HepG2 (cell line): Measurements from ENCODE around the gene POU2AF3. TPM values are rescaled to one million over a fixed set of nuclear protein-coding genes. Genes with fewer than 3 reads are reported as not detected.

Source experiments
- ATAC-seq: fragments of 200-7000 bp; cut with Tn5 transposase; 3 replicates; pipeline ENCODE4 v1.9.1; 2020; ENCODE audit warnings: mild to moderate bottlenecking, moderate library complexity
- BruUV-seq: library from RNA; stranded (reverse); fragments of 400-500 nt; replicated peaks from 2 replicates; lab custom pipeline; 2021; lab: Mats Ljungman, UMichigan
- CTCF ChIA-PET: fragments of 300-600 bp; formaldehyde crosslinking; extraction: SDS; loops from one replicate; lab custom pipeline; 2021; ENCODE audit warnings: low total read pairs, inconsistent platforms, low intra/inter-chr PET ratio; lab: Yijun Ruan, JAX
- POLR2A ChIA-PET: fragments of 350-600 bp; sonication (Branson Sonifier 250); formaldehyde crosslinking; loops from one replicate; lab custom pipeline; 2020; ENCODE audit warnings: antibody characterized with exemption, inconsistent platforms; lab: Yijun Ruan, JAX
- DNase-seq: peaks from one replicate; pipeline ENCODE4 v3.0.0-alpha.2; 2015; ENCODE audit warnings: low spot score
- FAIRE-seq: peaks from 3 replicates; lab custom pipeline; 2011; peaks lifted over from hg19 to GRCh38; lab: Jason Lieb, UNC
- H2AFZ ChIP-seq: one replicate; pipeline ENCODE4 v1.6.1; 2011; ENCODE audit warnings: low read length, inconsistent platforms
- H3K27ac ChIP-seq: fragments of 300-600 bp; 3 replicates; pipeline ENCODE4 v1.8.0; 2011; ENCODE audit warnings: mixed run types, mild to moderate bottlenecking, mixed read lengths, low read length, inconsistent platforms; ENCODE audit not compliant: insufficient read depth; ENCODE audit errors: extremely low read length
- H3K27me3 ChIP-seq, 2 experiments: fragments of 200-600 bp in 1 of 2; 2 replicates in 1 of 2; 3 replicates in 1 of 2; pipeline versions ENCODE4 v1.6.0 to v1.8.0; 2011; ENCODE audit warnings: low read length in 2 of 2, mild to moderate bottlenecking in 2 of 2, moderate library complexity in 2 of 2, inconsistent platforms in 1 of 2; ENCODE audit not compliant: insufficient read depth in 2 of 2, control insufficient read depth in 1 of 2
- H3K36me3 ChIP-seq, 2 experiments: fragments of 200-600 bp in 1 of 2; replicated peaks in 1 of 2; 2 replicates in 1 of 2; 3 replicates in 1 of 2; pipeline versions ENCODE4 v1.5.1 to v1.8.0; 2011; ENCODE audit warnings: low read length in 2 of 2, inconsistent platforms in 1 of 2; ENCODE audit not compliant: insufficient read depth in 2 of 2, control insufficient read depth in 1 of 2
- H3K4me1 ChIP-seq: 2 replicates; pipeline ENCODE4 v1.5.1; 2012; ENCODE audit warnings: low read length, inconsistent platforms; ENCODE audit not compliant: insufficient read depth
- H3K4me2 ChIP-seq: 2 replicates; pipeline ENCODE4 v1.6.0; 2011; ENCODE audit warnings: low read depth, low read length, inconsistent platforms
- H3K4me3 ChIP-seq, 3 experiments: fragments of 200-600 bp in 1 of 3; sonication (generic), shearing (Covaris generic) in 1 of 3; replicated peaks in 1 of 3; 2 replicates each; pipeline ENCODE4 v1.5.1; 2011 to 2016; ENCODE audit warnings: low read length in 3 of 3, inconsistent platforms in 2 of 3, low read depth in 2 of 3, mild to moderate bottlenecking in 2 of 3, control low read depth in 1 of 3, mixed read lengths in 1 of 3; ENCODE audit not compliant: insufficient read depth in 1 of 3
- H3K79me2 ChIP-seq: one replicate; pipeline ENCODE4 v1.6.1; 2011; ENCODE audit warnings: low read length, inconsistent platforms; ENCODE audit not compliant: insufficient read depth
- H3K9ac ChIP-seq: 2 replicates; pipeline ENCODE4 v1.6.0; 2011; ENCODE audit warnings: mild to moderate bottlenecking, low read depth, low read length, inconsistent platforms; ENCODE audit not compliant: insufficient read depth
- H3K9me3 ChIP-seq: 2 replicates; pipeline ENCODE4 v1.5.1; 2012; ENCODE audit warnings: mild to moderate bottlenecking, low read length
- H4K20me1 ChIP-seq: 2 replicates; pipeline ENCODE4 v1.6.0; 2011; ENCODE audit warnings: inconsistent platforms, mild to moderate bottlenecking, low read length, moderate library complexity; ENCODE audit not compliant: insufficient read depth
- GABPB1 ChIP-seq: IDR thresholded peaks from 2 replicates; pipeline ENCODE4 v1.6.1; 2016; ENCODE audit warnings: mild to moderate bottlenecking, missing genetic modification reagents, moderate library complexity, missing compliant biosample characterization
- SMAD1 ChIP-seq: sonication (generic); formaldehyde crosslinking; IDR thresholded peaks from 2 replicates; pipeline ENCODE4 v1.4.0; 2020; ENCODE audit warnings: missing genetic modification reagents, low read depth, mild to moderate bottlenecking, borderline replicate concordance
- SMC3 ChIP-seq: IDR thresholded peaks from 2 replicates; pipeline ENCODE4 v1.6.1; 2011; ENCODE audit warnings: low read length, improper control_type of control experiment
- U2AF2 ChIP-seq: fragments of 200-400 bp; formaldehyde crosslinking; IDR thresholded peaks from 2 replicates; pipeline ENCODE4 v1.6.1; 2017; ENCODE audit warnings: low read depth, mild to moderate bottlenecking, low read length
- ZBTB38 ChIP-seq: sonication (generic); formaldehyde crosslinking; IDR thresholded peaks from 2 replicates; pipeline ENCODE4 v1.5.1; 2020; ENCODE audit warnings: mild to moderate bottlenecking, missing genetic modification reagents
- ZNF724P ChIP-seq: sonication (generic); formaldehyde crosslinking; IDR thresholded peaks from 2 replicates; pipeline ENCODE4 v1.8.0; 2022; ENCODE audit warnings: missing genetic modification reagents, borderline replicate concordance
- ZNF772 ChIP-seq: sonication (generic); formaldehyde crosslinking; IDR thresholded peaks from 2 replicates; pipeline ENCODE4 v1.5.0; 2020; ENCODE audit warnings: mild to moderate bottlenecking, missing genetic modification reagents
- WGBS: methylation state at CpG from one replicate; pipeline ENCODE4 v1.1.6; 2017; ENCODE audit warnings: low lambda C conversion rate; 5-methylcytosine and 5-hydroxymethylcytosine counted together
- in situ Hi-C: cut with HindIII; loops from 2 replicates; pipeline ENCODE4 v1.10.0; 2017; ENCODE audit warnings: low pct_unique_long_range_greater_than_20kb; ENCODE audit not compliant: extremely low pct_ligation_motif_present
- intact Hi-C: fragments of 100-400 bp; cut with micrococcal nuclease; formaldehyde crosslinking; loops from one replicate; pipeline ENCODE4 v1.10.0; 2022; ENCODE audit not compliant: unreplicated experiment
- polyA plus RNA-seq, 8 experiments: library from polyadenylated mRNA; depleted of rRNA in 3 of 8; stranded (reverse) in 7 of 8; unstranded in 1 of 8; fragments of >200 nt; fragmentation: Illumina TruSeq in 4 of 8; extraction: Trizol in 4 of 8; gene quantifications; 2 replicates each; pipeline versions ENCODE4 v1.2.1 to v1.2.3, GENCODE V29; 2011 to 2016; ENCODE audit warnings: low read depth in 4 of 8, missing spikeins in 1 of 8, mixed read lengths in 1 of 8; ENCODE audit not compliant: insufficient read depth in 1 of 8
- total RNA-seq, 5 experiments: library from RNA; depleted of rRNA; stranded (reverse); fragments of >200 nt; fragmentation: Illumina TruSeq; extraction: Trizol; gene quantifications; 2 replicates each; pipeline ENCODE4 v1.2.3, GENCODE V29; 2016; ENCODE audit warnings: low read depth in 1 of 5
- TF ChIP-seq, protein P1 (sequence below): sonication (generic); formaldehyde crosslinking; IDR thresholded peaks from 2 replicates; pipeline ENCODE4 v1.5.1; 2020; ENCODE audit warnings: mild to moderate bottlenecking, missing genetic modification reagents, moderate library complexity
- TF ChIP-seq, protein P2 (sequence below): sonication (generic); formaldehyde crosslinking; IDR thresholded peaks from 2 replicates; pipeline ENCODE4 v1.4.0; 2020; ENCODE audit warnings: missing genetic modification reagents; ENCODE audit errors: not compliant biosample characterization
- TF ChIP-seq, protein P3 (sequence below): sonication (generic); formaldehyde crosslinking; IDR thresholded peaks from 2 replicates; pipeline ENCODE4 v1.4.0; 2020; ENCODE audit warnings: missing genetic modification reagents, borderline replicate concordance
- TF ChIP-seq, protein P4 (sequence below): sonication (generic); formaldehyde crosslinking; IDR thresholded peaks from 2 replicates; pipeline ENCODE4 v1.5.0; 2020; ENCODE audit warnings: mild to moderate bottlenecking, missing genetic modification reagents, borderline replicate concordance

Gene POU2AF3
- total and polyA plus RNA-seq, 2 of the 13 experiments (the other 11 are each of a cell fraction or from before 2014, with no cell fraction given), result 7.8 to 71.2 TPM

DNA sequence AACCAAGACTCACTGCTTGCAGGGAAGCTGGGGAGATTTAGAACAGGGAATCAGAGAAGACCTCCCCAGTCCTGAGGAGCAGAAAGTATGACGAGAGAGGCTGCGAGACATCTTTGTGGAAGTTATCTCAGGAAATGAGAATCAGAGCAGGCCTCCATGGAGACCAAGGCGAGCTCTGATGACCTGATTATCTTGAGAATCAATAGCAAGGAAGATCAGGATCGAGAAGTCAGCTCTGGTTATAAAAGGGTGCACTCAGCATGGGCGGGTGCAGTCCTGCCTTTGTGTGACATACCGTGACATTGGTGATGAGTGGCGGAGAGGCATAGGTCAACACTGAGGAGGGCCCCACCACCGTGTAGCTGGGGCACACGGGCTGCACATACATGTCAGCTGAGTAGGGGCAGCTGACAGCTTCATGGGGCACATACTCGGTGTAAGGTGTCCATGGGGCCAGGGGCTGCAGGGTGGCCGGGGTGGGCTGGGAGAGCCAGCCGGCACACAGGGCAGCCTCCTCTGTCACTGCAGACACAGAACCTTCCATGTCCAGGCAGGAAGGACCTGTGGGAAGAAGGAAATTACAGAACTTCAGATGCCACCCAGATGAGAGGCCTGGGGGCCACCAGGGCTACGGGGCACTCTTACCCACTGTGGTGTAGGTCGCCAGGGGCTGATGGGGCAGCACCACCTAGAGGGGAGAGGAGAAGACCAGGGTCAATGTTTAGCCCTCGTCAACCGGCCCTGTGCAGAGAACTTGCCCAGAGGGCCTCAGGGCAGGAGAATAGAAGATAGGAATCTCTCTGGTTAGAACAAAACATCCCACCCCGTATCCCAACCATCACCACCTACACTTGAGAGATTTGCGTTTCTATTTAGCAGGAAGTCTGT is 59.0 kb downstream of the POU2AF3 start:
- Histone ChIP-seq H4K20me1 (no peaks in the 10 kb centered on the region), H3K27me3 (no peaks in the 10 kb centered on the region), H3K4me2 (no peak overlapping the region), H3K27ac (peak overlapping the region; percentile 98), H3K4me1 (peaks cover 100% of the 10 kb centered on the region), H2AFZ (no peak overlapping the region), H3K36me3 (no peaks in the 10 kb centered on the region), H3K9me3 (no peaks in the 10 kb centered on the region), H3K9ac (peak overlapping the region; percentile 81; the same call in 1 of the 2 replicates), H3K79me2 (no peaks in the 10 kb centered on the region), H3K4me3 (no peak overlapping the region)
- peak; percentile 32 for ATAC-seq
- DNase-seq, result peak; percentile 35
- FAIRE-seq, result no peak
- ChIA-PET CTCF (interaction anchor here (1.3 kb wide), 1 partner anchor 74 kb away, joined by 5 read pairs; no protein-coding TSS in a partner anchor), POLR2A (interaction anchor here (1.8 to 12.2 kb wide), 2 partner anchors 23 to 58 kb away, joined by 6 to 197 read pairs; no protein-coding TSS in a partner anchor)
- intact Hi-C loops (no loop called here), in situ Hi-C loops (loop anchor here (5.0 kb wide), 1 partner anchor 60 kb away; the partner anchor contains the start of gene POU2AF3)
- no TSS peak for BruUV-seq
- 95% methylated on average over 11 of the region's 18 CpGs for WGBS
- TF ChIP-seq, protein P1, sequence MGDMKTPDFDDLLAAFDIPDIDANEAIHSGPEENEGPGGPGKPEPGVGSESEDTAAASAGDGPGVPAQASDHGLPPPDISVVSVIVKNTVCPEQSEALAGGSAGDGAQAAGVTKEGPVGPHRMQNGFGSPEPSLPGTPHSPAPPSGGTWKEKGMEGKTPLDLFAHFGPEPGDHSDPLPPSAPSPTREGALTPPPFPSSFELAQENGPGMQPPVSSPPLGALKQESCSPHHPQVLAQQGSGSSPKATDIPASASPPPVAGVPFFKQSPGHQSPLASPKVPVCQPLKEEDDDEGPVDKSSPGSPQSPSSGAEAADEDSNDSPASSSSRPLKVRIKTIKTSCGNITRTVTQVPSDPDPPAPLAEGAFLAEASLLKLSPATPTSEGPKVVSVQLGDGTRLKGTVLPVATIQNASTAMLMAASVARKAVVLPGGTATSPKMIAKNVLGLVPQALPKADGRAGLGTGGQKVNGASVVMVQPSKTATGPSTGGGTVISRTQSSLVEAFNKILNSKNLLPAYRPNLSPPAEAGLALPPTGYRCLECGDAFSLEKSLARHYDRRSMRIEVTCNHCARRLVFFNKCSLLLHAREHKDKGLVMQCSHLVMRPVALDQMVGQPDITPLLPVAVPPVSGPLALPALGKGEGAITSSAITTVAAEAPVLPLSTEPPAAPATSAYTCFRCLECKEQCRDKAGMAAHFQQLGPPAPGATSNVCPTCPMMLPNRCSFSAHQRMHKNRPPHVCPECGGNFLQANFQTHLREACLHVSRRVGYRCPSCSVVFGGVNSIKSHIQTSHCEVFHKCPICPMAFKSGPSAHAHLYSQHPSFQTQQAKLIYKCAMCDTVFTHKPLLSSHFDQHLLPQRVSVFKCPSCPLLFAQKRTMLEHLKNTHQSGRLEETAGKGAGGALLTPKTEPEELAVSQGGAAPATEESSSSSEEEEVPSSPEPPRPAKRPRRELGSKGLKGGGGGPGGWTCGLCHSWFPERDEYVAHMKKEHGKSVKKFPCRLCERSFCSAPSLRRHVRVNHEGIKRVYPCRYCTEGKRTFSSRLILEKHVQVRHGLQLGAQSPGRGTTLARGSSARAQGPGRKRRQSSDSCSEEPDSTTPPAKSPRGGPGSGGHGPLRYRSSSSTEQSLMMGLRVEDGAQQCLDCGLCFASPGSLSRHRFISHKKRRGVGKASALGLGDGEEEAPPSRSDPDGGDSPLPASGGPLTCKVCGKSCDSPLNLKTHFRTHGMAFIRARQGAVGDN (CRISPR knock-in tag), result peak; percentile 88
- TF ChIP-seq, protein P2, sequence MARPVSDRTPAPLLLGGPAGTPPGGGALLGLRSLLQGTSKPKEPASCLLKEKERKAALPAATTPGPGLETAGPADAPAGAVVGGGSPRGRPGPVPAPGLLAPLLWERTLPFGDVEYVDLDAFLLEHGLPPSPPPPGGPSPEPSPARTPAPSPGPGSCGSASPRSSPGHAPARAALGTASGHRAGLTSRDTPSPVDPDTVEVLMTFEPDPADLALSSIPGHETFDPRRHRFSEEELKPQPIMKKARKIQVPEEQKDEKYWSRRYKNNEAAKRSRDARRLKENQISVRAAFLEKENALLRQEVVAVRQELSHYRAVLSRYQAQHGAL (CRISPR knock-in tag), result no peak
- TF ChIP-seq ZBTB38 (CRISPR knock-in tag), result peak; percentile 79
- 0 out of 2 replicates have a peak, but pooled peaks have one; percentile 15 for TF ChIP-seq GABPB1 (CRISPR knock-in tag)
- TF ChIP-seq U2AF2, result no peak
- TF ChIP-seq, protein P3, sequence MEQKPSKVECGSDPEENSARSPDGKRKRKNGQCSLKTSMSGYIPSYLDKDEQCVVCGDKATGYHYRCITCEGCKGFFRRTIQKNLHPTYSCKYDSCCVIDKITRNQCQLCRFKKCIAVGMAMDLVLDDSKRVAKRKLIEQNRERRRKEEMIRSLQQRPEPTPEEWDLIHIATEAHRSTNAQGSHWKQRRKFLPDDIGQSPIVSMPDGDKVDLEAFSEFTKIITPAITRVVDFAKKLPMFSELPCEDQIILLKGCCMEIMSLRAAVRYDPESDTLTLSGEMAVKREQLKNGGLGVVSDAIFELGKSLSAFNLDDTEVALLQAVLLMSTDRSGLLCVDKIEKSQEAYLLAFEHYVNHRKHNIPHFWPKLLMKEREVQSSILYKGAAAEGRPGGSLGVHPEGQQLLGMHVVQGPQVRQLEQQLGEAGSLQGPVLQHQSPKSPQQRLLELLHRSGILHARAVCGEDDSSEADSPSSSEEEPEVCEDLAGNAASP, result no peak
- no peak for TF ChIP-seq ZNF724P (CRISPR knock-in tag)
- no peak for TF ChIP-seq SMAD1 (CRISPR knock-in tag)
- TF ChIP-seq, protein P4, sequence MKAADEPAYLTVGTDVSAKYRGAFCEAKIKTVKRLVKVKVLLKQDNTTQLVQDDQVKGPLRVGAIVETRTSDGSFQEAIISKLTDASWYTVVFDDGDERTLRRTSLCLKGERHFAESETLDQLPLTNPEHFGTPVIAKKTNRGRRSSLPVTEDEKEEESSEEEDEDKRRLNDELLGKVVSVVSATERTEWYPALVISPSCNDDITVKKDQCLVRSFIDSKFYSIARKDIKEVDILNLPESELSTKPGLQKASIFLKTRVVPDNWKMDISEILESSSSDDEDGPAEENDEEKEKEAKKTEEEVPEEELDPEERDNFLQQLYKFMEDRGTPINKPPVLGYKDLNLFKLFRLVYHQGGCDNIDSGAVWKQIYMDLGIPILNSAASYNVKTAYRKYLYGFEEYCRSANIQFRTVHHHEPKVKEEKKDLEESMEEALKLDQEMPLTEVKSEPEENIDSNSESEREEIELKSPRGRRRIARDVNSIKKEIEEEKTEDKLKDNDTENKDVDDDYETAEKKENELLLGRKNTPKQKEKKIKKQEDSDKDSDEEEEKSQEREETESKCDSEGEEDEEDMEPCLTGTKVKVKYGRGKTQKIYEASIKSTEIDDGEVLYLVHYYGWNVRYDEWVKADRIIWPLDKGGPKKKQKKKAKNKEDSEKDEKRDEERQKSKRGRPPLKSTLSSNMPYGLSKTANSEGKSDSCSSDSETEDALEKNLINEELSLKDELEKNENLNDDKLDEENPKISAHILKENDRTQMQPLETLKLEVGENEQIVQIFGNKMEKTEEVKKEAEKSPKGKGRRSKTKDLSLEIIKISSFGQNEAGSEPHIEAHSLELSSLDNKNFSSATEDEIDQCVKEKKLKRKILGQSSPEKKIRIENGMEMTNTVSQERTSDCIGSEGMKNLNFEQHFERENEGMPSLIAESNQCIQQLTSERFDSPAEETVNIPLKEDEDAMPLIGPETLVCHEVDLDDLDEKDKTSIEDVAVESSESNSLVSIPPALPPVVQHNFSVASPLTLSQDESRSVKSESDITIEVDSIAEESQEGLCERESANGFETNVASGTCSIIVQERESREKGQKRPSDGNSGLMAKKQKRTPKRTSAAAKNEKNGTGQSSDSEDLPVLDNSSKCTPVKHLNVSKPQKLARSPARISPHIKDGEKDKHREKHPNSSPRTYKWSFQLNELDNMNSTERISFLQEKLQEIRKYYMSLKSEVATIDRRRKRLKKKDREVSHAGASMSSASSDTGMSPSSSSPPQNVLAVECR, result no peak
- TF ChIP-seq SMC3, result peak; percentile 35; the same call in 1 of the 2 replicates
- peak; percentile 57; the same call in 1 of the 2 replicates for TF ChIP-seq ZNF772
